ENCODE data around the gene CSHL1.
"Not testable (repeated sequence)": the region's sequence is repeated elsewhere in the genome, so short reads cannot be mapped to it uniquely, and the experiment has no call there.

DNA sequence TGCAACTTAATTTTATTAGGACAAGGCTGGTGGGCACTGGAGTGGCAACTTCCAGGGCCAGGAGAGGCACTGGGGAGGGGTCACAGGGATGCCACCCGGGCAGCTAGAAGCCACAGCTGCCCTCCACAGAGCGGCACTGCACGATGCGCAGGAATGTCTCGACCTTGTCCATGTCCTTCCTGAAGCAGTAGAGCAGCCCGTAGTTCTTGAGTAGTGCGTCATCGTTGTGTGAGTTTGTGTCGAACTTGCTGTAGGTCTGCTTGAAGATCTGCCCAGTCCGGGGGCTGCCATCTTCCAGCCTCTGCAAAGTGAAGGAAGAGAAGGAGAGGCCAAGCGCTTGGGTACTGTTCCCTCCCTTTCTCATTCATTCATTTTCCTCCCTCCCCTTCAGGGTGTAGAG, 6.1 kb upstream of the CSHL1 start:
- TF ChIP-seq ZNF274 (IDR thresholded peaks at IDR 0.05; ENCODE audit: low read depth, low read length); YY1 (IDR thresholded peaks at IDR 0.05; ENCODE audit: insufficient read depth, insufficient read length); SUZ12 (IDR thresholded peaks at IDR 0.05; ENCODE audit: extremely low read depth, insufficient read depth, insufficient read length): not testable (repeated sequence)
